ENCODE measurements around the gene DERL3.

Gene DERL3

DNA sequence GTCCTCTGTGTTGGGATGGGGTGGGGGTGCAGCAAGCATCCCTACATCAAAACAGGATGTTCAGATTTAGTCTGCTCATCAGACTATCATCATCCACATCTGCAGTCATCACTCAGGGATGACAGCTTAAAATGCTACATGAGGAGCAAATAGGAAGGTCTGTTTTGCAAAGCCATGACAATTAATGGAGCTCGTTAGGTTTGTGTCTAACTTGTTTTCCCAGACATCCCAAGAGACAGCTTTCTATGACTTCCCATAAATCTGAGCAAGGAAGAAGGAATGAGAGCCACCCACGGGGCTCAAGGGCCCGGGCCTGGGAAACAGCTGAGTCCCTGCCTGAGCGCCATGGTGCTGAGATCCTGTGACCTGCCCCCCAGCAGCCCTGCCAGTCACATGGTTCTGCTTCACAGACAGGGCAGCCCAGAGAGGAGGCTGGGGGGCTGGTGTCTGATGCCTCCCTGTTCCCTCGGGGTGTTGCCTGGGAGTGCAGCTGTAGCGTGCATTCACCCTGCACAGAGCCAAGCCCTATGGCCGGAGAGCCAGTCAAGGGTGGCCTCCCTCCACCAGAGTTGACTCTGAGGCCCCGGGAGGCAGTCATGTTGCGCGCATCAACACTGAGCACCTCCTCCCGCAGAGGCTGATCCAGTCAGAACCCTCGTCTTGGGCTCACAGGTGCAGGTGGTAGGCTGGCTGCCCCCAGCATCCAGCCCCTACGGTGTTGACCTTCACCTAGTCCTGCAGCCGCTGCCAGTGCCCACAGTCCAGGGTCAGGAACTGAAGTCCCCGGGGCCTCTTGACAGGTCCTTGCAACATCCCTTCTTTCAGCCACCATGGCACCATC, 12.1 kb downstream of the DERL3 start:
- TF ChIP-seq, protein P1, sequence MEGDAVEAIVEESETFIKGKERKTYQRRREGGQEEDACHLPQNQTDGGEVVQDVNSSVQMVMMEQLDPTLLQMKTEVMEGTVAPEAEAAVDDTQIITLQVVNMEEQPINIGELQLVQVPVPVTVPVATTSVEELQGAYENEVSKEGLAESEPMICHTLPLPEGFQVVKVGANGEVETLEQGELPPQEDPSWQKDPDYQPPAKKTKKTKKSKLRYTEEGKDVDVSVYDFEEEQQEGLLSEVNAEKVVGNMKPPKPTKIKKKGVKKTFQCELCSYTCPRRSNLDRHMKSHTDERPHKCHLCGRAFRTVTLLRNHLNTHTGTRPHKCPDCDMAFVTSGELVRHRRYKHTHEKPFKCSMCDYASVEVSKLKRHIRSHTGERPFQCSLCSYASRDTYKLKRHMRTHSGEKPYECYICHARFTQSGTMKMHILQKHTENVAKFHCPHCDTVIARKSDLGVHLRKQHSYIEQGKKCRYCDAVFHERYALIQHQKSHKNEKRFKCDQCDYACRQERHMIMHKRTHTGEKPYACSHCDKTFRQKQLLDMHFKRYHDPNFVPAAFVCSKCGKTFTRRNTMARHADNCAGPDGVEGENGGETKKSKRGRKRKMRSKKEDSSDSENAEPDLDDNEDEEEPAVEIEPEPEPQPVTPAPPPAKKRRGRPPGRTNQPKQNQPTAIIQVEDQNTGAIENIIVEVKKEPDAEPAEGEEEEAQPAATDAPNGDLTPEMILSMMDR (IDR thresholded peaks at IDR 0.05; ENCODE audit: low read depth, low read length): no peak
- no peak for TF ChIP-seq EZH2phosphoT487 (IDR thresholded peaks at IDR 0.05; ENCODE audit: low read depth)
- no peaks in the 10 kb centered on the region for H3K27me3 ChIP-seq (ENCODE audit: low read depth, low read length)
- no peak overlapping the region for H3K9ac ChIP-seq (ENCODE audit: low read length)
- H3K4me1 ChIP-seq (ENCODE audit: low read length): no peaks in the 10 kb centered on the region
- H3K9me3 ChIP-seq (ENCODE audit: insufficient read depth, low read length): no peaks in the 10 kb centered on the region
- 0 out of 2 replicates have a peak, but pooled peaks cover 10% of the 10 kb centered on the region for H4K20me1 ChIP-seq (ENCODE audit: insufficient read depth, low read length)
- no peak overlapping the region for H3K27ac ChIP-seq (ENCODE audit: low read length)
- H3K4me3 ChIP-seq (ENCODE audit: low read length): no peak overlapping the region
- H3K79me2 ChIP-seq (ENCODE audit: low read length): peaks cover 12% of the 10 kb centered on the region; the same call in 1 of the 2 replicates
- H3K4me2 ChIP-seq (ENCODE audit: low read length): no peak overlapping the region
- H3K36me3 ChIP-seq (replicated peaks; ENCODE audit: low read depth, low read length): peaks cover 77% of the 10 kb centered on the region
- no peak overlapping the region for H2AFZ ChIP-seq (ENCODE audit: low read depth, low read length)

DNA sequence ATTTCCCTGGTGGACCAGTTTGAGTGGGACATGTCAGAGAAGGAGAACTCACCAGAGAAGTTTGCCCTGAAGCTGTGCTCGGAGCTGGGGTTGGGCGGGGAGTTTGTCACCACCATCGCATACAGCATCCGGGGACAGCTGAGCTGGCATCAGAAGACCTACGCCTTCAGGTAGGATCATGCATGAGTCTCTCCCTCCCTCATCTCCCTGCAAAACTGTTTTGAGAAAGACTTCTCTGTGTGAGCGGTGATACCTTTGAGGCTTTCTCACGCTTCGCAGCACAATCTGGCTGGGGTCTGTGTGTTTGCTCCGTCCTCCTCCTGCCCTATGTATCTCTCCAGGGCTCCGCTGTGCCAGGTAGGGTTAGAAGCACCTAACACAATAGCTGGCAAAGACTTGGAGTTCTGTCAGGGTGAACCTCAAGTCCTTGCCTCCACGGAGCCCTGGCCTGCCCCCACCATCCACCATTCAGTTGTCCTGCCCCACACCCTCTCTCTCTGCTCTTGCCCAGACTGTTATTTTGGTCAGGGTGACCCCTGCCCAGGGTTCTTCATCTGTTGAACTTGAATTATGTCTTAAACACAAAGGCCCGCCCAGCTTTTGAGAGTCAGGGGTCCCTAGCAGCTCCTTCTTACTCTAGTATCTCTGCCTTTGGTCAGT, 13.4 kb downstream of the DERL3 start:
- TF ChIP-seq EZH2phosphoT487 (IDR thresholded peaks at IDR 0.05; ENCODE audit: low read depth): no peak
- TF ChIP-seq, protein P1 (IDR thresholded peaks at IDR 0.05; ENCODE audit: low read depth, low read length): no peak
- Histone ChIP-seq H3K4me3 (ENCODE audit: low read length) (no peak overlapping the region), H4K20me1 (ENCODE audit: insufficient read depth, low read length) (no peaks in the 10 kb centered on the region), H3K9ac (ENCODE audit: low read length) (no peak overlapping the region), H3K36me3 (replicated peaks; ENCODE audit: low read depth, low read length) (peaks cover 77% of the 10 kb centered on the region), H2AFZ (ENCODE audit: low read depth, low read length) (no peak overlapping the region), H3K27ac (ENCODE audit: low read length) (no peak overlapping the region), H3K4me2 (ENCODE audit: low read length) (no peak overlapping the region), H3K4me1 (ENCODE audit: low read length) (no peaks in the 10 kb centered on the region), H3K9me3 (ENCODE audit: insufficient read depth, low read length) (no peaks in the 10 kb centered on the region), H3K79me2 (ENCODE audit: low read length) (0 out of 2 replicates have a peak, but pooled peaks cover 3% of the 10 kb centered on the region), H3K27me3 (ENCODE audit: low read depth, low read length) (no peaks in the 10 kb centered on the region)

DNA sequence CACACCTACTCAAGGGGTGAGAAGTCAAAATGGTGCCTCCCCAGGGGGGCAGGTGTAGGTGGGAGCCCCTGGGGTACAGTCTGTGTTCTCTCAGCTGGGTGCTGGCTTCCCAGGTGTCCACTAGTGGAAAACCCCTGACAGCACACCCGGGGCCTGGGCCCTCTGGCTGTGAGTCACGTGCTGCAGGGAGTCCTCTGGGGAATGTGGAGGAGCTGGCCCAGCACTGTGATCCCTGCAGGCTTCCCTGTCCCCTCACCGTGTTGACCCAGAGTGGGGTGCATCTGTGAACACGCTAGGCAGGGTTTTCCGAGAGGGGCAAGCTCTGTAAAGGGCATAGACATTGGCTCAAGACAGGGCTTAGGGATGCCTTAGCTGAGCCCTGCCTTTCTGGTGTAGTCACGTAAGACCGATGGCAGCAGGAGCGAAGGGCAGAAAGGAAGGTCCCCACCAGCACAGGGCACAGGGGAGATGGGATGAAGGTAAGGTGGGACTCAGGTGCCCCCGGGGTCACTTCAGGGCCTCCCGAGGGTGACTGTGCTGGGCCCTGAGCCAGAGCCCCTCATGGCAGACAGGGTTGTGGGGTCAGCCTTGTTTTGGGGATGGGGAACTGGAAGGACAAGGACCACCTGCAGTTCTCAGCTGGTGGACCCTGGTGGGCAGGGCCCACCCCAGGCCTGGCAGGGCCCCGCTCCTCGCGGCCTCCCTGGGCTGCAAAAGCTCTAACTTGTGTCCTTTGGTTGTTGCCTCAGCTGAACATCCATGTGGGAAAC, 14.1 kb downstream of the DERL3 start:
- Histone ChIP-seq H3K4me3 (ENCODE audit: low read length) (no peak overlapping the region), H4K20me1 (ENCODE audit: insufficient read depth, low read length) (no peaks in the 10 kb centered on the region), H3K27me3 (ENCODE audit: low read depth, low read length) (no peaks in the 10 kb centered on the region), H3K9me3 (ENCODE audit: insufficient read depth, low read length) (no peaks in the 10 kb centered on the region), H3K36me3 (replicated peaks; ENCODE audit: low read depth, low read length) (peaks cover 73% of the 10 kb centered on the region), H3K9ac (ENCODE audit: low read length) (no peak overlapping the region), H3K4me1 (ENCODE audit: low read length) (no peaks in the 10 kb centered on the region), H3K79me2 (ENCODE audit: low read length) (no peaks in the 10 kb centered on the region), H2AFZ (ENCODE audit: low read depth, low read length) (no peak overlapping the region), H3K4me2 (ENCODE audit: low read length) (no peak overlapping the region), H3K27ac (ENCODE audit: low read length) (no peak overlapping the region)
- TF ChIP-seq, protein P1 (IDR thresholded peaks at IDR 0.05; ENCODE audit: low read depth, low read length): no peak
- TF ChIP-seq EZH2phosphoT487 (IDR thresholded peaks at IDR 0.05; ENCODE audit: low read depth): no peak
